ENCODE results near the gene CDYL2. TPM values are rescaled to one million over a fixed set of nuclear protein-coding genes. Genes with fewer than 3 reads are reported as not detected.
A peak's percentile ranks its signal among the peaks of the same experiment; 100 is the strongest.
"Not testable (repeated sequence)": the region's sequence is repeated elsewhere in the genome, so short reads cannot be mapped to it uniquely, and the experiment has no call there.

CDYL2 gene
- total RNA-seq, 1 donor from 2014 or later, result 17.7 TPM

GRCh38 chr16:80809366-80809765, 5.0 kb upstream of the CDYL2 start:
- DNase-seq (ENCODE audit: low read depth), result no peak

GRCh38 chr16:80807906-80808305, 3.5 kb upstream of the CDYL2 start:
- DNase-seq (ENCODE audit: low read depth), result no peak

GRCh38 chr16:80806927-80807340, 2.5 kb upstream of the CDYL2 start:
- peak; percentile 73 for DNase-seq (ENCODE audit: low read depth)

GRCh38 chr16:80806289-80806688, 1.9 kb upstream of the CDYL2 start:
- no peak for DNase-seq (ENCODE audit: low read depth)

GRCh38 chr16:80804056-80804525, 307 bp downstream of the CDYL2 start:
- peak; percentile 17 for DNase-seq (ENCODE audit: low read depth)

- no peak for DNase-seq (ENCODE audit: low read depth)
Measured at GRCh38 chr16:80803339-80804055, 901 bp downstream of the CDYL2 start.

- no peak for DNase-seq (ENCODE audit: low read depth)
Measured at GRCh38 chr16:80802902-80803301, 1.5 kb downstream of the CDYL2 start.

- DNase-seq (ENCODE audit: low read depth), result no peak
Measured at GRCh38 chr16:80802138-80802537, 2.3 kb downstream of the CDYL2 start.

- no peak for DNase-seq (ENCODE audit: low read depth)
Measured at GRCh38 chr16:80794071-80794470, 10.3 kb downstream of the CDYL2 start.

GRCh38 chr16:80792031-80792430, 12.4 kb downstream of the CDYL2 start:
- no peak for DNase-seq (ENCODE audit: low read depth)

GRCh38 chr16:80791411-80791810, 13.0 kb downstream of the CDYL2 start:
- DNase-seq (ENCODE audit: low read depth), result no peak

- no peak for DNase-seq (ENCODE audit: low read depth)
Measured at GRCh38 chr16:80790751-80791150, 13.6 kb downstream of the CDYL2 start.

- peak; percentile 36 for DNase-seq (ENCODE audit: low read depth)
Measured at GRCh38 chr16:80788027-80788426, 16.4 kb downstream of the CDYL2 start.

GRCh38 chr16:80786561-80786960, 17.8 kb downstream of the CDYL2 start:
- not testable (repeated sequence) for DNase-seq (ENCODE audit: low read depth)

- no peak for DNase-seq (ENCODE audit: low read depth)
Measured at GRCh38 chr16:80784951-80785350, 19.4 kb downstream of the CDYL2 start.

GRCh38 chr16:80778703-80779102, 25.7 kb downstream of the CDYL2 start:
- DNase-seq (ENCODE audit: low read depth), result peak; percentile 28

GRCh38 chr16:80776856-80777255, 27.5 kb downstream of the CDYL2 start:
- DNase-seq (ENCODE audit: low read depth), result no peak

GRCh38 chr16:80775450-80775849, 28.9 kb downstream of the CDYL2 start:
- no peak for DNase-seq (ENCODE audit: low read depth)

- DNase-seq (ENCODE audit: low read depth), result no peak
Measured at GRCh38 chr16:80766798-80767197, 37.6 kb downstream of the CDYL2 start.

GRCh38 chr16:80759419-80760162, 44.8 kb downstream of the CDYL2 start:
- DNase-seq (ENCODE audit: low read depth), result peak; percentile 97

- DNase-seq (ENCODE audit: low read depth), result no peak
Measured at GRCh38 chr16:80754476-80754875, 49.9 kb downstream of the CDYL2 start.

GRCh38 chr16:80752541-80752940, 51.9 kb downstream of the CDYL2 start:
- DNase-seq (ENCODE audit: low read depth), result no peak

GRCh38 chr16:80751167-80751566, 53.2 kb downstream of the CDYL2 start:
- DNase-seq (ENCODE audit: low read depth), result no peak
